Measurements from ENCODE around the gene EGFL8. TPM values are rescaled to one million over a fixed set of nuclear protein-coding genes. Genes with fewer than 3 reads are reported as not detected.

EGFL8 gene
- total and polyA plus RNA-seq, 2 of the 8 experiments (the other 6 are each of a cell fraction or from before 2014, with no cell fraction given), result 5.0 to 9.2 TPM

GRCh38 chr6:32149932-32150870 is 14.2 kb upstream of the EGFL8 start:
- Histone ChIP-seq H3K9me3 (ENCODE audit: insufficient read depth in 2 of 2, low read depth in 1 of 2, low read length in 1 of 2) (no peaks in the 10 kb centered on the region), H3K79me1 (ENCODE audit: low read depth, low read length) (0 out of 2 replicates have a peak, but pooled peaks cover 3% of the 10 kb centered on the region), H3K4me3 (ENCODE audit: extremely low read depth in 1 of 4, insufficient read depth in 2 of 4, low read depth in 3 of 4, low read length in 4 of 4) (peak overlapping the region; percentile 55 to 76 (median 70)), H4K8ac (ENCODE audit: extremely low read depth, insufficient read depth, low read length) (no peak overlapping the region), H3K79me2 (ENCODE audit: control insufficient read depth in 1 of 2, insufficient read depth in 2 of 2, low read length in 2 of 2) (peaks cover 0 to 4% of the 10 kb centered on the region in 2 experiments; a peak in 1 of 4 replicates), H4K5ac (ENCODE audit: insufficient read length, low read depth, low read length) (no peak overlapping the region), H3K27me3 (replicated peaks in 1 of 4; ENCODE audit: control insufficient read depth in 3 of 4, extremely low read depth in 1 of 4, insufficient read depth in 3 of 4, low read length in 3 of 4) (peaks cover 4 to 41% (median 37%) of the 10 kb centered on the region in 4 experiments), H3K14ac (ENCODE audit: insufficient read length) (no peak overlapping the region), H3K23me2 (ENCODE audit: low read depth, low read length) (peaks cover 25% of the 10 kb centered on the region), H2BK5ac (ENCODE audit: low read depth, low read length) (peak overlapping the region; percentile 71; the same call in 1 of the 2 replicates), H3K27ac (ENCODE audit: low read depth, low read length) (no peak overlapping the region), H2AK5ac (ENCODE audit: low read depth, low read length) (no peak overlapping the region), H3K4me1 (replicated peaks in 1 of 4; ENCODE audit: control insufficient read depth in 3 of 4, insufficient read depth in 4 of 4, low read length in 3 of 4) (peaks cover 14 to 38% (median 17%) of the 10 kb centered on the region in 4 experiments), H4K91ac (replicated peaks; ENCODE audit: insufficient read length, low read length) (no peak overlapping the region), H3K4me2 (ENCODE audit: insufficient read depth in 1 of 2, low read depth in 2 of 2, low read length in 2 of 2) (peak overlapping the region; percentile 94 to 100), H3K56ac (replicated peaks; ENCODE audit: insufficient read length, low read depth, low read length) (no peak overlapping the region), H3K4ac (replicated peaks; ENCODE audit: insufficient read length, low read depth, low read length) (no peak overlapping the region), H3K36me3 (ENCODE audit: control insufficient read depth in 2 of 4, insufficient read depth in 4 of 4, low read length in 3 of 4) (no peaks in the 10 kb centered on the region), H2BK120ac (replicated peaks; ENCODE audit: low read depth, low read length) (no peak overlapping the region), H3K23ac (ENCODE audit: insufficient read length) (no peak overlapping the region), H2AFZ (ENCODE audit: low read length) (no peak overlapping the region), H2BK15ac (ENCODE audit: low read length) (peak overlapping the region; percentile 19; the same call in 1 of the 2 replicates), H3K9ac (replicated peaks in 1 of 4; ENCODE audit: extremely low read depth in 1 of 4, low read depth in 3 of 4, low read length in 3 of 4) (no peak overlapping the region), H3K18ac (ENCODE audit: extremely low read depth, low read length) (peak overlapping the region; percentile 38; the same call in 1 of the 2 replicates), H2BK12ac (ENCODE audit: low read depth, low read length) (no peak overlapping the region; the same call in 1 of the 2 replicates), H4K20me1 (replicated peaks in 1 of 2; ENCODE audit: control insufficient read depth in 1 of 2, insufficient read depth in 2 of 2, low read length in 2 of 2) (no peaks in the 10 kb centered on the region), H2BK20ac (ENCODE audit: low read length) (peak overlapping the region; percentile 51; the same call in 1 of the 2 replicates)
- ChIA-PET CTCF (ENCODE audit: partially characterized antibody) (interaction anchor here (0.8 to 4.7 kb wide), 12 partner anchors 14 to 53 kb away, joined by 3 to 23 read pairs (median 7); partner anchors contain the start of genes ATF6B and PBX2), POLR2A (ENCODE audit: partially characterized antibody) (interaction anchor here (0.6 to 9.2 kb wide), 13 partner anchors 9 to 41 kb away, joined by 3 to 70 read pairs (median 6); partner anchors contain the start of genes AGPAT1, ATF6B, FKBPL and GPSM3)
- WGBS, 2 experiments (ENCODE audit: extremely low coverage in 1 of 2, insufficient coverage in 1 of 2, insufficient read length in 1 of 2, insufficient replicate concordance in 2 of 2, low coverage in 1 of 2, low lambda C conversion rate in 2 of 2, missing lambda C conversion rate in 1 of 2), result 7% methylated on average over 25 of the region's 55 CpGs; no CpG with 5 or more reads in 1 of the 2 experiments
- DNase-seq (ENCODE audit: low read depth in 1 of 2, low spot score in 2 of 2) (peak in 1 of 2 experiments; percentile 78), FAIRE-seq (no peak)
- TF ChIP-seq ASH2L (IDR thresholded peaks at IDR 0.05; ENCODE audit: low read length), result peak; percentile 29
- TF ChIP-seq EZH2 (IDR thresholded peaks at IDR 0.05; ENCODE audit: low read depth, low read length, severe bottlenecking), result peak; percentile 33
- TF ChIP-seq KDM4A (IDR thresholded peaks at IDR 0.05; ENCODE audit: low read depth, low read length, severe bottlenecking), result peak; percentile 69
- no peak for TF ChIP-seq GABPA (IDR thresholded peaks at IDR 0.05; ENCODE audit: borderline replicate concordance, insufficient read depth, low read length)
- no peak for TF ChIP-seq HDAC2 (IDR thresholded peaks at IDR 0.05; ENCODE audit: borderline replicate concordance in 1 of 2, low read depth in 2 of 2, low read length in 2 of 2)
- TF ChIP-seq, protein P1, sequence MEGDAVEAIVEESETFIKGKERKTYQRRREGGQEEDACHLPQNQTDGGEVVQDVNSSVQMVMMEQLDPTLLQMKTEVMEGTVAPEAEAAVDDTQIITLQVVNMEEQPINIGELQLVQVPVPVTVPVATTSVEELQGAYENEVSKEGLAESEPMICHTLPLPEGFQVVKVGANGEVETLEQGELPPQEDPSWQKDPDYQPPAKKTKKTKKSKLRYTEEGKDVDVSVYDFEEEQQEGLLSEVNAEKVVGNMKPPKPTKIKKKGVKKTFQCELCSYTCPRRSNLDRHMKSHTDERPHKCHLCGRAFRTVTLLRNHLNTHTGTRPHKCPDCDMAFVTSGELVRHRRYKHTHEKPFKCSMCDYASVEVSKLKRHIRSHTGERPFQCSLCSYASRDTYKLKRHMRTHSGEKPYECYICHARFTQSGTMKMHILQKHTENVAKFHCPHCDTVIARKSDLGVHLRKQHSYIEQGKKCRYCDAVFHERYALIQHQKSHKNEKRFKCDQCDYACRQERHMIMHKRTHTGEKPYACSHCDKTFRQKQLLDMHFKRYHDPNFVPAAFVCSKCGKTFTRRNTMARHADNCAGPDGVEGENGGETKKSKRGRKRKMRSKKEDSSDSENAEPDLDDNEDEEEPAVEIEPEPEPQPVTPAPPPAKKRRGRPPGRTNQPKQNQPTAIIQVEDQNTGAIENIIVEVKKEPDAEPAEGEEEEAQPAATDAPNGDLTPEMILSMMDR (IDR thresholded peaks at IDR 0.05; ENCODE audit: control extremely low read depth in 1 of 3, insufficient read depth in 1 of 3, low read depth in 1 of 3, low read length in 3 of 3), result peak in 1 of 3 experiments; percentile 25; a peak in 1 of 4 replicates

Measured in H1 (cell line).